ENCODE results near the gene TWSG1.
"Not testable (repeated sequence)": the region's sequence is repeated elsewhere in the genome, so short reads cannot be mapped to it uniquely, and the experiment has no call there.

TWSG1 gene

DNA sequence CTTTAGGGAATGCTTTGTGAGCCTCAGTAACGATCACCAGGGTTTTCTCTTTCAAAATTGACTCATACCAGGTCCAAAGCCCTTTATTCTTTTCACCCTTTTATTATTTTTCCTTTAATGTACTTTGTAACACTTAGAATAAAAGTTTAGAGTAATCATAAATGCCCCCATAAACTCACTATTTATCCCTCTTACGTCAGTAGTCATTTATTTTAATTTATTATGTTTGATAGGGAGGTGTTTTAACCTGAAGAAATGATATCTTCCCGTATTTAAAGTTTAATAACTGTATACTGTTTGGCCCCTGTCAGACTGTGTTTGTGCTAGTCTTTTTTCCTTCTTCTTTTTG lies 1.1 kb downstream of the TWSG1 start:
- no peak for DNase-seq (ENCODE audit: low read depth in 2 of 2)

DNA sequence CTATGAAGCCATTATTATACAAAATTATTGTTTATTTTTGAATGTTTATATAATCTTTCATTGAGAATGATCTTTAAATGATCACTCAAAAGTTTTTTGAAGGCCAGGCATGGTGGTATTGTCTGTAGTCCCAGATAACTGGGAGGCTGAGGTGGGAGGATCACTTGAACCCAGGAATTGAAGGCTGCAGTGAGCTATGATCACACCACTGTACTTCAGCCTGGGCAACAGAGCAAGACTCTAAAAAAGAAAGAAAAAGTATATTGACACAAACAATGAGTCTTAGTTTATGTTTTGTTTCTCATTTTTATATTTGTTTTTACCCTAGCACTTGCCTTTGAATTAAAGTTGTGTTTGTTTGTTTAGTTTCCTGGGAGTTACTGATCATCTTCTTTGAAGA lies 2.3 kb downstream of the TWSG1 start:
- no peak for DNase-seq (ENCODE audit: low read depth in 2 of 2)

DNA sequence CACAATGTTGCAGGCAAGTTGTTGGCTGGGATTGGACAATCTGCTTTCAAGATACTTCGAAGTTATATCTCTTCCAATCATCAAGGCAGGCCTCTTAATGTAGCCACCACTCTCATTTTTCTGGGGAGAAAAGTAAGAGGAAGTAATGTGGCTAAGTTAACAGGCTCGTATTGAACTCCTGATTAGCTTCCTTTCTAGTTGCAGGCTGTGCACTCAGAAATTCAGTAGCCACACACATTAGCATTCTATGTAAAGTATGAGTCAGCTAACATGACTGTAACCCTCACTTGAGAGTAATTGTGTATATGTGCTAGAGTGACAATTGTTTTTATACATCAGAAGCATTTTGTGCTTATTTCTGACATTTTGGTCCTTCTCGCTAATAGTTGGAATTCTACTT lies 3.3 kb downstream of the TWSG1 start:
- DNase-seq (ENCODE audit: low read depth in 2 of 2), result no peak

DNA sequence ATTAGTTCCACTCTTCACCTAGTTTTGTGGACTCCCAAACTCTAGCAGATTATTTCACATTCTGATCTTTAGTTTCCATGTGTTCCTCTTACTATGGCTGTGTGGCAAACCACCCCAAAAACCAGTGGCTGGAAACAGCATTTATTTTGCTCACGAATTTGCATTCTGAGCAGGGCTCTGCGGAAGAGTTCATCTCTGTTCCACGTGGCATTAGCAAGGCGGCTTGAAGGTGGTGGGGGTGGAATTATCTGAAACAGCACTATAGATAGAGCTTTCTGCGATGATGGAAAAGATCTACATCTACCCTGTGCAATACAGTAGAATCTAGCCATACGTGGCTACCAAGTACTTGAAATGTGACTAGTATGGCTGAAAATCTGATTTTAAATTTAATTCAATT lies 5.9 kb downstream of the TWSG1 start:
- no peak for DNase-seq (ENCODE audit: low read depth in 2 of 2)

DNA sequence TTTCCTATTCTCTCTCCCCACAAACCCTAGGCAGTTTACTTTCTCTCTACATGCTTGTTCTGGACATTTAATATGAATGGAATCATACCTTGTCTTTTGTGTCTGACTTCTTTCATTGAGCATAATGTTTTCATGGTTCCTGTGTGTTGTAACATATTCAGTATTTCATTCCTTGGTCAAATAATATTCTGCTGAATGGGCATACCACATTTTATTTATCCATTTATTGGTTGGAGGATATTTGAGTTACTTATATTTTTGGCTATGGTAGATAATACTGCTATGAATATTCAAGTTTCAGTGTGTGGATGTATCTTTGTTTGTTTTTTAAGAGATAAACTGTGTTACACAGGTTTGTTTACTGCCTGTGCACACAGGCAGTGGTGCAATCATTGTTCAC lies 9.0 kb downstream of the TWSG1 start:
- no peak for DNase-seq (ENCODE audit: low read depth in 2 of 2)

DNA sequence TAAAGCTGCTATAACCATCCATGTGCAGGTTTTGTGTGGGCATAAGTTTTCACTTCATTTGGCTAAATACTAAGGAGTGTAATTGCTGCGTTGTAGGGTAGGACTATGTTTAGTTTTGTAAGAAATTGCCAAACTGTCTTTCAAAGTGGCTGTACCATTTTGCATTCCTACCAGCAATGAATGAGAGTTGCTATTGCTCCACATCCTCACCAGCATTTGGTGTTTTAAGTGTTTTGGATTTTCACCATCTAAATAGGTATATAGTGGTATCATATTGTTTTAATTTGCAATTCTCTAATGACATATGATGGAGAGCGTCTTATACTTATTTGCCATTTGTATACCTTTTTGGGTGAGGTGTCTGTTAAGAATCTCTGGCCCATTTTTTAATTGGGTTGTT lies 12.2 kb downstream of the TWSG1 start:
- no peak for DNase-seq (ENCODE audit: low read depth in 2 of 2)

DNA sequence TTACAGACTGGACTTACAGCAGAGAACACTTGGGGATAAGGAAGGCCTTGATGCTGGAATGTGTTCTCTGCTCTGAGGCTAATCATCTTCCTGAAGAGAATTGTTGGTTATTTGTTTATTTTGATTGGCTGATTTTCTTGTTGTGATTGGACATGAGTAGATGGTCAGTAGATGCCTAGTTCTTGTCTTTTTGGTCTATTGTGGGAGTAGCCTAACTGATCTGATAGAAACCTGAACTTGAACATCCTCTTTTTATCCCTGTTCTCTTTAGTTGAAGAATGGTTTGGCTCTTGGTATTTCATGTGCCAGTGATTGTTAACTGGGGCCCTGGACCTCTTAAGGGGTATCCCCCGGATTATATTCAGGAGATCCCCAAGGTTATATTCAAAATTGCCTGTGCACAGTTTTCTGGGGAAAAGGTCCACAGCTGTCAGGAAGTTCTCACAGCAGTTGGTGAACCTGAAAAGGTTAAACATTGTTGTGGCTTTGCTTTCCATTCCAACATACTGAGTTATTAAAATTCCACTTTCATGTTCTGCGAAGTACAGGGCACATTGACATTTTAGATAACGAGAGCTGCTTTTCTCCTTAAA lies 13.6 kb downstream of the TWSG1 start:
- DNase-seq (ENCODE audit: low read depth in 2 of 2), result no peak

DNA sequence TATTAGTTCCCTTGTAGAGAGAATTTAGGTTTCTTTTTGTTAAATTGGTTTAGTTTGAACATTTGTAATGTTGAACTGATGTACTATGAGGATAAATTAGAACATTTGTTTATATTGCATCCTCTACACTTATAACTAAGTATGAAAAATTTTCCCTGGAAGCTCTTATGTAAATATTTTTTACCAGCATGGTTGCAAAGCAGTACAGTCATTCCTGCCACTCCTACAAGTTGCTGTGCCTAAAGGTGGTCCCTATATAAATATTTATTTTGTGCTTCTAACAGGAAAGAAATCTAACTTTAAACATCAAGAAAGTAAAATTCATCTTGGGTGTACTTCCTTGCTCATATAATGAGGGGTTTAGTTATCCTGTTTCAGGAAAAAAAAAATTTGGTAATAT lies 14.2 kb downstream of the TWSG1 start:
- no peak for DNase-seq (ENCODE audit: low read depth in 2 of 2)

DNA sequence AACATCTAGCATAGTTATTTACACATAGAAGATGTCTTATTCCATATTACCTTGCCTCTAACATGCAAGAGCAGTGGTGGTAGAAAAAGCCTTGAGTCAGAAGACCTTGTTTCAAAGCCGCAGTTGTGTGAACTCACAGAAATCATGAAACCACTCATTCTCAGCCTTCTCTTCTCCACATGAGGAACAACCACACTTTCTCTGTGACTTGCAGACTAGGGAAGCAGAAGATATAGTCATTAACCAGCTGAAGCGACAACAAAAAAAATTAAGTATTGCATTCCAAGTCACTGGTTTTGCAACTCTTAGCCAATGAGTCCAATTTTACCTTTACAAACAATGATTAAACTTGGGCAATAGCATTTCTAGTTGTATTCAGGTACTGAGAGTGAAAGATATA lies 19.0 kb downstream of the TWSG1 start:
- no peak for DNase-seq (ENCODE audit: low read depth in 2 of 2)

DNA sequence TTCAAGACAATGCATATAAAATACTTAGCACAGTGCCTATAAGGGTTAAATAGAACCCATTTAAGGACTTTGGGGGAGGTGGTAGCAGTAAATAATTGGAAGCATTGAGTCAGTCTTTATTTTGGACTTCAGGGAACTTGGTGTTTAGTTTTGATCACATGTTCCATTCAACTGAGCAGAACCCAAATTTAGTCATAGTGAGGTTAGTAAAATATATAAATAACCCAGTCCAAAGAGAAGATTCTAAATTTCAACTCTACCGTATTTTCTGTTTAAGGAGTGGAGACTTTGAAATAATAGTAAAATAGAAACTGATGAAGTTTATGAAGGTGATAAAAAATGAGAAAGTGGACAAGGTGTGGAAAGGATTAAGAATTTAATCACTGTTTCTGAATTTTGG lies 19.7 kb downstream of the TWSG1 start:
- DNase-seq (ENCODE audit: low read depth in 2 of 2), result no peak

DNA sequence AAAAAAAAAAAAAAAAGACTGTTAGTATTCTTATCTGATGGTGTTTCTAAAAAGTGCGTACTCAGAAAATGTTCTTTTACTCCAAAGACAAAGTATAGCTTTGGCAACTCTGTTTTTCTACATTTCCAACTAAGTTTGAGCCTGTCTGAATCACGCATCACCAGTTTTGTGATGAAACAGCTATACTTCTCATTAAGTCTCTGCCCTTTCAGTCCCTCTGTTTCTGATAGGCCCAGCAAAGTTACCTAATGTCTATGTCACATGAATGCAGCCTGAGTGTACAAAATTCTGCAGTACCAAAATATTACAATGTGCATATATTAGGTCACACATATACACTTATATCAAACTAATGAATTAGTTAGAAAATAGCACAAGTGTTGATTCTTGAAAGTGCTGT lies 22.4 kb downstream of the TWSG1 start:
- DNase-seq (ENCODE audit: low read depth in 2 of 2), result no peak

DNA sequence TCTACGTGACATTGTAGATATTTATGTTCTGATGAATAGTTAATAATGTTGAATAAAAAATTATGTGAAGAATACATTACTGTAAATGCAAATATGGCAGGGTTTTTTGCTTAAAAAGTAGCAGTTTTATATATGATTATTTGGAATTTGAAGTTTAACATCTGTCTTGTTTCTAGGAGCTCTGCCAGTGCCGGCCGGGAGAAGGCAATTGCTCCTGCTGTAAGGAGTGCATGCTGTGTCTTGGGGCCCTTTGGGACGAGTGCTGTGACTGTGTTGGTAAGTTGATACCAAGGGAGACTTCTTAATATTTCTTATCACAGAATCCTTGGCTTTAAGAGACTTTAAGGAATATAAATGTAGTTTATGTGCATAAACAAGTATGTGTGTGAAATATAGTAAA lies 25.2 kb downstream of the TWSG1 start:
- DNase-seq (ENCODE audit: low read depth in 2 of 2), result no peak

DNA sequence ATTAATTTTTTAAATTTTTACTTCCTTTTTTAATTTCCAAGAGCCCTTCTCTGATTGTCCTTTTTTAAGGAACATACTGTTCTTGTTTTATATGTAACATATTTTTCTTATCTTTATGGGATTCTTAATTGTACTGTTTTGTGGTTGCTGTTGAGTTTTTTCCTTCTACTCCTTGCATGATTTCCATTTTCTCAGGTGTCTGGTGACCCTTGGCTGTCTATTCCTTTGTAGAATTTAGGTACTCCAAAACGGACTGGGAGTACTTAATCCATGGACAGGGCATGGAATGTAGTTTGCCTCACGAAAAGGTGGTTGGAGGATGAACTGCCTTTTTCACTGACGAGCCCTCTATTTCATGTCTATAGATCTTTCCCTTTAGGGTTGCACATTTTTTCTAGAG lies 26.6 kb downstream of the TWSG1 start:
- no peak for DNase-seq (ENCODE audit: low read depth in 2 of 2)

DNA sequence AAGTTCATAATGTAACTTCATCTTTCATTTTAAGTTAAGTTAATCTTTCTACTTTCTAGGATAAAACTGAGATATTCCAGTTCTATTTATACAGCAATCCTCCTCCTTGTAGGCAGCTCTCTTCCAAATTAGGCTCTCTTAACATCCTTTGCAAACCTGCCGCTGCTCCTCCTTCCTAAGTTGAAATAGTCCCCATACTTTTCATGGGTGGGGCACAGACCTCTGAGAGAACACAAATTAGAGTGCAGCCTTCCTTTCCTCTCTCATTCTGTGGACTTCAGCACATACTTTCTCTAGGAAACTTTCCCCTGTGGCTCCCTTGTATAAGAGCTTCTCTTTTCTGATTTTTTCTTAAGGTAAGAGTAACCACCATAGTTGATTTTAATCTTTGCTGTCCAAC lies 28.3 kb downstream of the TWSG1 start:
- no peak for DNase-seq (ENCODE audit: low read depth in 2 of 2)

DNA sequence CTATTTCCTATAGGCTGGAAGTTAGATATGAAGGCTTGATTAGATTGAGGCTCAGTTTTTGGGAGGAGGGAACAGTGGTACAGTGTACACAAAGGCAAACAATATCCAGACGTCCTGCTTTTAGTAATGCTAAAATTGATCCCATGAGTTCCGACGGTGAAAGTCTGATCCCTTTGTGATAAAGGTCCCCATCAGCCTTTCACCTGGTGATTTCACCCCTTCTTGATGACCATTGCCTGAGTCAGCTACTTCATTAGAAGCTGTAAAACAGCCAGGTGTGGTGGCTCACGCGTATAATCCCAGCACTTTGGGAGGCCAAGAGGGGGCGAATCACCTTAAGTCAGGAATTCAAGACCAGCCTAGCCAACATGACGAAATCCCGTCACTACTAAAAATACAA lies 29.7 kb downstream of the TWSG1 start:
- DNase-seq (ENCODE audit: low read depth in 2 of 2), result no peak

DNA sequence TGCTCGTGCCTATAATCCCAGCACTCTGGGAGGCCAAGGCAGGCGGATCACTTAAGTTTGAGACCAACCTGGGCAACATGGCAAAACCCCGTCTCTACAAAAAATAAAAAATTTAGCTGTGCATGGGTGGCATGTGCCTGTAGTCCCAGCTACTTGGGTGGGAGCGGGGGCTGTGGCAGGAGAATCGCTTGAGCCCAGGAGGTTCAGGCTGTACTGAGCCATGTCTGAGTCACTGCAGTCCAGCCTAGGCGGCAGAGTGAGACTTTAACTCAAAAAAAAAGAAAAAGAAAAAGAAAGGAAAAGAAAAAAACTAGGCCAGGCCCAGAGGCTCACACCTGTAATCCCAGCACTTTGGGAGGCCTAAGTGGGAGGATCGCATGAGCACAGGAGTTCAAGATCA lies 30.8 kb downstream of the TWSG1 start:
- DNase-seq (ENCODE audit: low read depth in 2 of 2), result no peak

DNA sequence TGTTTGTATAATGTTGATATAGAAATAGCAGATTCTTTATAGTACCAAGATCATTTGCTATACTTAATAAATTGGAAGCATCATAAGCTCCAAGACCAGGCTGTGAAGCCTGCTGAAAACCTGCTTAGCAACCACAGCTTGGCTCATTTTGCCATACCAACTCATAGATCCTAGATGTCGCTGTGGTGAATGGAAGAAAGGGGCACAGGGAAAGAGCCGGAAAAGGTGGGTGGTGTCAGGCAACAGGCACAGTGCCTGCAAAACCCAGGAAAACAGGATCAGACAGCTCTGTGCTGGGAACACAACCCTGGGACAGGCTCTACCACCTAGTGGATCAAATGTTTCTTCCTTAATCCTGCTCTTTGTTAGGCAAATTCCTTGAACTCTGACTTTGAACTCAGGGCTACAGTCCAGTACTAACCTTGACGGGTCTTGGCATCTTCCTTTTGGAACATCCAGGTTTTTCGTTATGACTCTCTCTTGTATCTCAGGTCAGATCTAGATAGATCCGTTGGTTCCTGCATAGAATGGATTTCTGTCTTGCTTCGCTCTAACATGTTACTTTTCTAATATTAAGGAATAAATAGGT lies 31.6 kb downstream of the TWSG1 start:
- DNase-seq (ENCODE audit: low read depth in 2 of 2), result no peak

DNA sequence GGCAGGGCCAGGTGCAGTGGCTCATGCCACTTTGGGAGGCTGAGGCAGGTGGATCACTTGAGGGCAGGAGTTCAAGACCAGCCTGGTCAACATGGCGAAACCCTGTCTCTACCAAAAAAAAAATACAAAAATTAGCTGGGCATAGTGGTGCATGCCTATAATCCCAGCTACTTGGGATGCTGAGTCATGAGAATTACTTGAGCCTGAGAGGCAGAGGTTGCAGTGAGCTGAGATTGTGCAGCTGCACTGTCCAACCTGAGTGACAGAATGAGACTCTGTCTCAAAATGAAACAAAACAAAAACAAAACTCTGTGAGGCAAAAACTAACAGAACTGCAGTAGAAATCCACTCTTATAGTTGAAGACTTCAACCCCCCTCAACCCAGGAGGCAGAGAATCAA lies 38.7 kb downstream of the TWSG1 start:
- not testable (repeated sequence) for DNase-seq (ENCODE audit: low read depth in 2 of 2)

DNA sequence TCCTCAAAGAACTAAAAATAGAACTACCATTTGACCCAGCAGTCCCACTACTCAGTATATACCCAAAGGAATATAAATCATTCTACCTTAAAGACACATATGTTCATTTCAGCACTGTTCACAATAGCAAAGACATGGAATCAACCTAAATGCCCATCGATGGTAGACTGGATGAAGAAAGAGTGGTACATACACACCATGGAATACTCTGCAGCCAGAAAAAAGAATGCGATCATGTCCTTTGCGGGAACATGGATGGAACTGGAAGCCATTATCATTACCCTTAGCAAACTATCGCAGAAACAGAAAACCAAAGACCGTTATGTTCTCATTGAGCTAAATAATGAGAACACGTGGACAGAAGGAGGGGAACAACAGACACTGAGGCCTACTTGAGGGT lies 44.5 kb downstream of the TWSG1 start:
- DNase-seq (ENCODE audit: low read depth in 2 of 2), result no peak

DNA sequence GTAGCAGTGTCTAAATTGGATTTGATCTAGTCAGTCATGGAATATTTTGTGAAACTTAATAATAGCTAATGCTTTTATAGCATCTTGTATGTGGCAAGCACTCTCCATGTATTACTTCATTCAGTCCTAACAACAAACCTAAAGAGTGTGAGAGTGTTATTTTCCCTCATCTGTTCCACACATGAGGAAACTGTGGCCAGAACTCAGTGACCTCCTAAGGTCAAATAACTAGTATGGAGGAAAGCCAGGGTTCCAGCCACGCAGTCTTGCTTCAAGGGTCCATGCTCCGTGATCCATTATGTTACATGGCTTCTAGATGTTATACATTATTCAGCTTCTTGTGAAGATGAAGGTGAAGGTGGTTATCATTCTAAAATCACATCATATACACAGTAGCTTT lies 45.5 kb downstream of the TWSG1 start:
- no peak for DNase-seq (ENCODE audit: low read depth in 2 of 2)

DNA sequence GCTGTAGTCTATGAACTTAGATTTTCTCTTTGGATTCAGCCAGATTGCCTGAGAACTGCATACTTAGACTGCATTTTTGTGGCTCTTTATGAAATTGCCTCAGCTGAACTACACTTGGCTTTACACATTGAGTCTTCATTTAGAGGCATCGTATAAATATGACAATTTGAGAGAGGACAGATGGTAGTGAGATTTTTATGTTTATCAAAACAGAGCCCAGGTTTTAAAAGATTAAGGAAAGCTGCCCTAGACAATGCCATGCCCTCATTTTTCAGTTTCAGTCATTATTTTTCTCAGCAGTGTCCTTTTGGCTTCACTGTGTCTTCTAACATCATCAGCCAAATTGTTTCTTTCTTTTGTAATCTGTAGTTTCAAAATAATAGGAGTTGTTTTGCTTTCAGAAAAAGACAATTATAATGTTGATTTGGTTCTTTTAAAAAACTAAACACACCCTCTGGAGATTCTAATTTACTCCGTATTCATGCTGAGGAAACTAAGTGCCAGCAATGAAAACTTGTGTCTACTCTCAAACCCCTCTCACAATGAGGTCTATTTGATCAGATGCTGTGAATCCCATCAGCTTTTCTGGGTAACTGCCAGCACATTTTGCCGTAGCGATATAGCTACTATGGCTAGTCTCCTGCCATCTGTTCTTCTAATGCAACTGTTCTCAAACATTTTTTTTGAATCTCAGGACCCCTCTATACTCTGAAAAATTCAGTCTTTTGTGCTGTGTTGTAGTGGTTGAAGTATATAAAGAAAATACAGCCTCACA lies 46.2 kb downstream of the TWSG1 start:
- DNase-seq (ENCODE audit: low read depth in 2 of 2), result no peak

DNA sequence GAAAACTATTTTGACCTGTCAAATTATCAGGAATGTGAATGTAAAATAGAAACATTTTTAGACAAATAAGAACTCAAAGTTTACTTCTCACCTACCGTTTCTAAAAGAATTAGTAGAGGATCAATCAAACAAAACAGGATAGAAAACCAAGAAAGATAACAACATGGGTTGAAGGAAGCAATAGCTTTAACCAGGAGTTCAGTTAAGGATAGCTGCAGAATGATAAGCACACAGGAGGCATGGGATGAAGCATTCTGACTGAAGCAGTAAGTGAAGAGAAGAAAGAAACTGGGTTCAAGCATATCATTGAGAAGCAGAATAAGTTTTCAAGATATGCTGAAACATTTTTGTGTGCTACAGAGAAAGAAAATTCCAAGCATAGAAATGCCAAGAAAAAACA lies 52.3 kb downstream of the TWSG1 start:
- no peak for DNase-seq (ENCODE audit: low read depth in 2 of 2)

DNA sequence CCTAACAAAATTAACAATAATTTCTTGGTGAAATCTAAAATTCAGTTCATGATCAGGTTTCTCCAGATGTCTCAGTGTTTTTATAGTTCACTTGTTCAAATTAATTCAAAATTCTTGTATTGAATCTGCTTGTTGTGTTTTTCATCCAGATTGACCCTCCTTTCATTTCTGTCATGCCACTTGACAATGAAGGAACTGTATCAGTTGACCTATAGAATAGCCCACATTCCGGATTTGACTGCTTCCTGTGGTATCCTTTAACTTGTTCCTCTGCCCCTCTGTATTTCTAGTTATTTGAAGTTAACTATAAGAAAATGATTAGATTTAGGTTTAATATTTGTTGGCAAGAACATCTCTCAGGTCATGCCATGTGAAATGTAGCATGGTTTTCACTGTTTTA lies 53.3 kb downstream of the TWSG1 start:
- no peak for DNase-seq (ENCODE audit: low read depth in 2 of 2)

DNA sequence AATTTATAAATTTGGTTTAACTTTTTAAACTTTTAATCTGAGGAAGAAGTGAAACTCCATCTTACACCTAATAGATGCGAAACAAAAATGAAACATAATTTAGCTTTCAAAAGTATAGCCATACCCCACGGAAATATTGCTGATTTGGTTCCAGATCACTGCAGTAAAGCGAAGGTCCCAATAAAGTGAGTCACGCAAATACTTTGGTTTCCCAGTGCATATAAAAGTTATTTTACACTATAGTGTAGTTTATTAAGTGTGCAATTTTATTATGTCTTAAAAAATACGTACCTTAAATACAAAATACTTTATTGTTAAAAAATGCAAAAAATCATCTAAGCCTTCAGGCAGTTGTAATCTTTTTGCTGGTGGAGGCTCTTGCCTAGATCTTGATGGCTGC lies 55.1 kb downstream of the TWSG1 start:
- DNase-seq (ENCODE audit: low read depth in 2 of 2), result no peak

All from stimulated activated CD4-positive, alpha-beta T cell treated with anti-CD3 and anti-CD28 coated beads, Interleukin-1b, Interleukin-23, amount 100 ng/mL, for 4 hours (primary cell).